LNCaP clone FGC (cell line): Measurements from ENCODE around the gene CREBBP.

Source experiments
- DNase-seq: peaks from one replicate; pipeline ENCODE4 v3.0.0-alpha.2; 2011; ENCODE audit warnings: low read depth
- H3K4me3 ChIP-seq: 2 replicates; pipeline ENCODE4 v1.5.1; 2011; ENCODE audit warnings: mild to moderate bottlenecking, low read depth, low read length, control low read depth
- TF ChIP-seq, protein P1 (sequence below): IDR thresholded peaks from 2 replicates; pipeline ENCODE4 v1.5.1; 2012; ENCODE audit warnings: mild to moderate bottlenecking; ENCODE audit not compliant: control insufficient read depth, insufficient read depth; ENCODE audit errors: extremely low read depth

CREBBP gene

DNA sequence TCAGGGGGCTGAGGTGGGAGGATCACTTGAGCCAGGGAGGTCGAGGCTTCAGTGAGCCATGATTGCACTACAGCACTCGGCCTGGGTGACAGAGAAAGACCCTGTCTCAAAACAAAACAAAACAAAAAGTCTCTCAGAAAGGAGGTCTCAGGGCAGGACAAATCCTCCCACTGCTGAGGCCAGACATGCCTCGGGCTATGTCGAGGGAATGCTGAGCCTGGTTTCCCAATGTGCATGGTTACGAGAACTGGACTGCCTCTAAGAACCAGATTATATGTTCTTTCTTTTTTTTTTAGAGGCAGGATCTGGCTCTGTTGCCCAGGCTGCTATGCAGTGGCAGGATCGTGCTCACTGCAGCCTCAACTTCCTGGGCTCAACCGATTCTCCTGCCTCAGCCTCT, 190.8 kb downstream of the CREBBP start:
- DNase-seq = no peak
- TF ChIP-seq, protein P1, sequence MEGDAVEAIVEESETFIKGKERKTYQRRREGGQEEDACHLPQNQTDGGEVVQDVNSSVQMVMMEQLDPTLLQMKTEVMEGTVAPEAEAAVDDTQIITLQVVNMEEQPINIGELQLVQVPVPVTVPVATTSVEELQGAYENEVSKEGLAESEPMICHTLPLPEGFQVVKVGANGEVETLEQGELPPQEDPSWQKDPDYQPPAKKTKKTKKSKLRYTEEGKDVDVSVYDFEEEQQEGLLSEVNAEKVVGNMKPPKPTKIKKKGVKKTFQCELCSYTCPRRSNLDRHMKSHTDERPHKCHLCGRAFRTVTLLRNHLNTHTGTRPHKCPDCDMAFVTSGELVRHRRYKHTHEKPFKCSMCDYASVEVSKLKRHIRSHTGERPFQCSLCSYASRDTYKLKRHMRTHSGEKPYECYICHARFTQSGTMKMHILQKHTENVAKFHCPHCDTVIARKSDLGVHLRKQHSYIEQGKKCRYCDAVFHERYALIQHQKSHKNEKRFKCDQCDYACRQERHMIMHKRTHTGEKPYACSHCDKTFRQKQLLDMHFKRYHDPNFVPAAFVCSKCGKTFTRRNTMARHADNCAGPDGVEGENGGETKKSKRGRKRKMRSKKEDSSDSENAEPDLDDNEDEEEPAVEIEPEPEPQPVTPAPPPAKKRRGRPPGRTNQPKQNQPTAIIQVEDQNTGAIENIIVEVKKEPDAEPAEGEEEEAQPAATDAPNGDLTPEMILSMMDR = no peak
- no peak overlapping the region for H3K4me3 ChIP-seq

- TF ChIP-seq, protein P1 = no peak
Observed at GRCh38 chr16:3687792-3688191, 192.7 kb downstream of the CREBBP start.

DNA sequence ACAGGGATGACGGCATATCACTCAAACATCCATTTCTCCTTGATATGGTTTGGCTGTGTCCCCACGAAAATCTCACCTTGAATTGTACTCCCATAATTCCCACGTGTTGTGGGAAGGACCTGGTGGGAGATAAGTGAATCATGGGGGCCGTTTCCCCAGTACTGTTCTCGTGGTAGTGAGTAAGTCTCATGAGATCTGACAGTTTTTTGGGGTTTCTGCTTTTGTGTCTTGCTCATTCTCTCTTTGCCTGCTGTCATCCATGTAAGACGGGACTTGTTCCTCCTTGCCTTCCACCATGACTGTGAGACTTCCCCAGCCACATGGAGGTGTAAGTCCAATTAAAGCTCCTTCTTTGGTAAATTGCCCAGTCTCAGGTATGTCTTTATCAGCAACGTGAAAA, 193.5 kb downstream of the CREBBP start:
- no peak overlapping the region for H3K4me3 ChIP-seq
- DNase-seq = no peak
- TF ChIP-seq, protein P1 = no peak

More at GRCh38 chr16:3687792-3688191, 192.7 kb downstream of the CREBBP start:
- no peak for DNase-seq
- no peak overlapping the region for H3K4me3 ChIP-seq

GRCh38 chr16:3681206-3681605, 199.3 kb downstream of the CREBBP start:
- DNase-seq = no peak
- TF ChIP-seq, protein P1 = no peak
- no peak overlapping the region for H3K4me3 ChIP-seq

- TF ChIP-seq, protein P1 = no peak
- no peak for DNase-seq
- H3K4me3 ChIP-seq = no peak overlapping the region
Observed at GRCh38 chr16:3677994-3678393, 202.5 kb downstream of the CREBBP start.

GRCh38 chr16:3675601-3676130, 204.8 kb downstream of the CREBBP start:
- DNase-seq = no peak
- TF ChIP-seq, protein P1 = no peak
- no peak overlapping the region for H3K4me3 ChIP-seq
